SIG-M5 (cell line): ENCODE measurements around the gene NLGN1.
"Not testable (repeated sequence)": the region's sequence is repeated elsewhere in the genome, so short reads cannot be mapped to it uniquely, and the experiment has no call there.

Source experiments
- DNase-seq: peaks from one replicate; lab custom pipeline; 2025; lab: John Stamatoyannopoulos, UW

NLGN1 gene

GRCh38 chr3:173429527-173429926 is 32.0 kb downstream of the NLGN1 start:
- no peak for DNase-seq

GRCh38 chr3:173430576-173430975 is 33.0 kb downstream of the NLGN1 start:
- DNase-seq = no peak

- no peak for DNase-seq
Observed at GRCh38 chr3:173439004-173439403, 41.5 kb downstream of the NLGN1 start.

GRCh38 chr3:173440514-173440913 is 43.0 kb downstream of the NLGN1 start:
- DNase-seq = no peak

- DNase-seq = not testable (repeated sequence)
Observed at GRCh38 chr3:173451561-173451960, 54.0 kb downstream of the NLGN1 start.

- DNase-seq = no peak
Observed at GRCh38 chr3:173463250-173463649, 65.7 kb downstream of the NLGN1 start.

- DNase-seq = no peak
Observed at GRCh38 chr3:173465112-173465511, 67.6 kb downstream of the NLGN1 start.

- DNase-seq = no peak
Observed at GRCh38 chr3:173465898-173466678, 68.5 kb downstream of the NLGN1 start.

GRCh38 chr3:173467501-173467900 is 70.0 kb downstream of the NLGN1 start:
- no peak for DNase-seq

GRCh38 chr3:173473237-173473636 is 75.7 kb downstream of the NLGN1 start:
- no peak for DNase-seq

GRCh38 chr3:173479301-173479700 is 81.8 kb downstream of the NLGN1 start:
- DNase-seq = no peak

GRCh38 chr3:173501931-173502489 is 104.5 kb downstream of the NLGN1 start:
- DNase-seq = no peak

- DNase-seq = no peak
Observed at GRCh38 chr3:173502983-173503568, 105.5 kb downstream of the NLGN1 start.

GRCh38 chr3:173510565-173510964 is 113.0 kb downstream of the NLGN1 start:
- no peak for DNase-seq

- no peak for DNase-seq
Observed at GRCh38 chr3:173513123-173513522, 115.6 kb downstream of the NLGN1 start.

GRCh38 chr3:173529062-173529711 is 131.6 kb downstream of the NLGN1 start:
- no peak for DNase-seq

GRCh38 chr3:173531602-173532001 is 134.1 kb downstream of the NLGN1 start:
- no peak for DNase-seq

GRCh38 chr3:173538410-173538809 is 140.9 kb downstream of the NLGN1 start:
- DNase-seq = no peak

- not testable (repeated sequence) for DNase-seq
Observed at GRCh38 chr3:173545590-173545989, 148.0 kb downstream of the NLGN1 start.

GRCh38 chr3:173547070-173547469 is 149.5 kb downstream of the NLGN1 start:
- no peak for DNase-seq

GRCh38 chr3:173548261-173548660 is 150.7 kb downstream of the NLGN1 start:
- DNase-seq = no peak

- no peak for DNase-seq
Observed at GRCh38 chr3:173552526-173552925, 155.0 kb downstream of the NLGN1 start.
